ENCODE measurements around the gene SNHG17.

Gene SNHG17

DNA sequence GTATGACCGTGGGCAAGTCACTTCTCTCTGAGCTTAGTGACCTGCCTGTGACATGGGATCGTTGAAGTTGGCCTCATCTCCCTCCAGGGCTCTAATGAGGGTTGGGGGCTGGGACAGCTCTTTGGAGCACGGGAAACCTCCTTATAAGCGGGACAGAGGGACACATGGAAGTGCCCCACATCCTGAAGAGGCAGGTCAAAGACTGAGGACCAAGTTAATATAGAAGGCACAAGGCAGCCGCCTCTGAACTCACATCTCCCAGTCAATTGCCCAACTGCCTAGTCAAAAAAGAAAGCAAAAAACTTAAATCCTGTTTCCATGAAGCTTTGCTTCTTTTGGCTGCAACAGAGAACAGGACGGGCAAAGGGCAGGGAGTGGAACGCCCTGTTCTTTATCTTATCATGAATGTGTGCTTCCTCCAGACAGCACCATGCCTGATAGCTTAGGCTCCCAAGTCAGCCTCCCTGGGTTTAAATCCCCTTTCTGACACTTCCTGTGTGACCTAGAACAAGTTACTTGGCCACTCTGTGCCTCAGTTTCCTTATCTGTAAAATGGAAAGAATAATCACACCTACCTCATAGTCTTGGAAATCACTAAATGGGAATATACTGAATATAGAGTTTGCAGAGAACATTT lies 61.8 kb downstream of the SNHG17 start:
- peak; percentile 3 for DNase-seq (ENCODE audit: low read depth)

DNA sequence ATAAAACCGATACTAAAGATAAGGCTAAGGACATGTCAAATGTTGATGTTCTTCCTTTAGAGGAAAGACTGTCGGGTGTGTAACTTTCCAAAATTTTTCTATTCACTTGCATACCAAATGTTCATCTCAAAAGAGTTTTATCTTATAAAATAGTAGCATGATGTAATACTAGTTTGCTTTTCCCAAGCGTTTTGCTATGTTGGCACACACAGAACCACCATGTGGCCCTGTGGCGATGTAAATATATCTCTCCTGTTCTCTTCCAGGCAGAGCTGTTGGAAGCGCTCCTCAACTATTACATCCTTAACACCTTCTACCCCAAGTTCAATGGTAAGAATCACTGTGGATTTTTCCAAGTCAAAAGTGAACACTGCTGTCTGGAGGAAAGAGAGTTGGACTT lies 62.3 kb downstream of the SNHG17 start:
- DNase-seq (ENCODE audit: low read depth), result no peak
